ENCODE results near the gene ERRFI1.

DNA sequence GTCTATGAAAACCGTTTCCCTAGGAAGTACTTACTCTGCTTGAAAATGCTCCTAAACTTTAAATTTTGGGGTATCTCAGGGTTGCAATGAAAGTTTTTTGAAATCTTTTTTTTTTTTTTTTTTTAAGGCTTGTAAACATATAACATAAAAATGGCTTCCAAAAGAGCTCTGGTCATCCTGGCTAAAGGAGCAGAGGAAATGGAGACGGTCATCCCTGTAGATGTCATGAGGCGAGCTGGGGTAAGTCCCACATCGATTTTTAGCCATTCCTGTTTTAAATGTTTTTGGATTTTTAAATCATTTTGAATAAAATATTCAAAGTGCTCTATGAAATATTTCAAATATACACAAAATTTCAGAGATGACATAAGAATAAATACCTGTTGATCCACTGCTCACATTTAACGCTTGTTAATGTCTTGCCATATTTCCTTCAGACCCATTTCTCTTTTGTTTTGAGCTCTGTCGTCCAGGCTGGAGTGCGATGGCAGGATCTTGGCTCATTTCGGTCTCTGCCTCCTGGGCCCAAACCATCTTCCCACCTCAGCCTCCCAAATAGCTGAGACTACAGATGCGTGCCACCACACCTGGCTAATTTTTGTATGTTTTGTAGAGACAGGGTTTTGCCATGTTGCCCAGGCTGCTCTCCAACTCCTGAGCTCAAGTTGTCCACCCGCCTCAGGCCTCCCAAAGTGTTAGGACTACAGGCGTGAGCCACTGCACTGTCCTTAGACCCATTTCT lies 63.3 kb downstream of the ERRFI1 start:
- no peak for TF ChIP-seq RXRA (IDR thresholded peaks at IDR 0.05)
- no peak for TF ChIP-seq RAD21 (IDR thresholded peaks at IDR 0.05)
- TF ChIP-seq, protein P1, sequence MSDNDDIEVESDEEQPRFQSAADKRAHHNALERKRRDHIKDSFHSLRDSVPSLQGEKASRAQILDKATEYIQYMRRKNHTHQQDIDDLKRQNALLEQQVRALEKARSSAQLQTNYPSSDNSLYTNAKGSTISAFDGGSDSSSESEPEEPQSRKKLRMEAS (IDR thresholded peaks at IDR 0.05) = no peak
- TF ChIP-seq, protein P2, sequence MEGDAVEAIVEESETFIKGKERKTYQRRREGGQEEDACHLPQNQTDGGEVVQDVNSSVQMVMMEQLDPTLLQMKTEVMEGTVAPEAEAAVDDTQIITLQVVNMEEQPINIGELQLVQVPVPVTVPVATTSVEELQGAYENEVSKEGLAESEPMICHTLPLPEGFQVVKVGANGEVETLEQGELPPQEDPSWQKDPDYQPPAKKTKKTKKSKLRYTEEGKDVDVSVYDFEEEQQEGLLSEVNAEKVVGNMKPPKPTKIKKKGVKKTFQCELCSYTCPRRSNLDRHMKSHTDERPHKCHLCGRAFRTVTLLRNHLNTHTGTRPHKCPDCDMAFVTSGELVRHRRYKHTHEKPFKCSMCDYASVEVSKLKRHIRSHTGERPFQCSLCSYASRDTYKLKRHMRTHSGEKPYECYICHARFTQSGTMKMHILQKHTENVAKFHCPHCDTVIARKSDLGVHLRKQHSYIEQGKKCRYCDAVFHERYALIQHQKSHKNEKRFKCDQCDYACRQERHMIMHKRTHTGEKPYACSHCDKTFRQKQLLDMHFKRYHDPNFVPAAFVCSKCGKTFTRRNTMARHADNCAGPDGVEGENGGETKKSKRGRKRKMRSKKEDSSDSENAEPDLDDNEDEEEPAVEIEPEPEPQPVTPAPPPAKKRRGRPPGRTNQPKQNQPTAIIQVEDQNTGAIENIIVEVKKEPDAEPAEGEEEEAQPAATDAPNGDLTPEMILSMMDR (IDR thresholded peaks at IDR 0.05; ENCODE audit: low read depth, low read length, missing input control) = no peak
- TF ChIP-seq JUND (IDR thresholded peaks at IDR 0.05) = no peak
- TF ChIP-seq YY1 (IDR thresholded peaks at IDR 0.05) = no peak
- TF ChIP-seq TAF1 (conservative IDR thresholded peaks at IDR 0.05) = no peak
- TF ChIP-seq, protein P3, sequence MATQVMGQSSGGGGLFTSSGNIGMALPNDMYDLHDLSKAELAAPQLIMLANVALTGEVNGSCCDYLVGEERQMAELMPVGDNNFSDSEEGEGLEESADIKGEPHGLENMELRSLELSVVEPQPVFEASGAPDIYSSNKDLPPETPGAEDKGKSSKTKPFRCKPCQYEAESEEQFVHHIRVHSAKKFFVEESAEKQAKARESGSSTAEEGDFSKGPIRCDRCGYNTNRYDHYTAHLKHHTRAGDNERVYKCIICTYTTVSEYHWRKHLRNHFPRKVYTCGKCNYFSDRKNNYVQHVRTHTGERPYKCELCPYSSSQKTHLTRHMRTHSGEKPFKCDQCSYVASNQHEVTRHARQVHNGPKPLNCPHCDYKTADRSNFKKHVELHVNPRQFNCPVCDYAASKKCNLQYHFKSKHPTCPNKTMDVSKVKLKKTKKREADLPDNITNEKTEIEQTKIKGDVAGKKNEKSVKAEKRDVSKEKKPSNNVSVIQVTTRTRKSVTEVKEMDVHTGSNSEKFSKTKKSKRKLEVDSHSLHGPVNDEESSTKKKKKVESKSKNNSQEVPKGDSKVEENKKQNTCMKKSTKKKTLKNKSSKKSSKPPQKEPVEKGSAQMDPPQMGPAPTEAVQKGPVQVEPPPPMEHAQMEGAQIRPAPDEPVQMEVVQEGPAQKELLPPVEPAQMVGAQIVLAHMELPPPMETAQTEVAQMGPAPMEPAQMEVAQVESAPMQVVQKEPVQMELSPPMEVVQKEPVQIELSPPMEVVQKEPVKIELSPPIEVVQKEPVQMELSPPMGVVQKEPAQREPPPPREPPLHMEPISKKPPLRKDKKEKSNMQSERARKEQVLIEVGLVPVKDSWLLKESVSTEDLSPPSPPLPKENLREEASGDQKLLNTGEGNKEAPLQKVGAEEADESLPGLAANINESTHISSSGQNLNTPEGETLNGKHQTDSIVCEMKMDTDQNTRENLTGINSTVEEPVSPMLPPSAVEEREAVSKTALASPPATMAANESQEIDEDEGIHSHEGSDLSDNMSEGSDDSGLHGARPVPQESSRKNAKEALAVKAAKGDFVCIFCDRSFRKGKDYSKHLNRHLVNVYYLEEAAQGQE (IDR thresholded peaks at IDR 0.05) = no peak
- TF ChIP-seq, protein P4, sequence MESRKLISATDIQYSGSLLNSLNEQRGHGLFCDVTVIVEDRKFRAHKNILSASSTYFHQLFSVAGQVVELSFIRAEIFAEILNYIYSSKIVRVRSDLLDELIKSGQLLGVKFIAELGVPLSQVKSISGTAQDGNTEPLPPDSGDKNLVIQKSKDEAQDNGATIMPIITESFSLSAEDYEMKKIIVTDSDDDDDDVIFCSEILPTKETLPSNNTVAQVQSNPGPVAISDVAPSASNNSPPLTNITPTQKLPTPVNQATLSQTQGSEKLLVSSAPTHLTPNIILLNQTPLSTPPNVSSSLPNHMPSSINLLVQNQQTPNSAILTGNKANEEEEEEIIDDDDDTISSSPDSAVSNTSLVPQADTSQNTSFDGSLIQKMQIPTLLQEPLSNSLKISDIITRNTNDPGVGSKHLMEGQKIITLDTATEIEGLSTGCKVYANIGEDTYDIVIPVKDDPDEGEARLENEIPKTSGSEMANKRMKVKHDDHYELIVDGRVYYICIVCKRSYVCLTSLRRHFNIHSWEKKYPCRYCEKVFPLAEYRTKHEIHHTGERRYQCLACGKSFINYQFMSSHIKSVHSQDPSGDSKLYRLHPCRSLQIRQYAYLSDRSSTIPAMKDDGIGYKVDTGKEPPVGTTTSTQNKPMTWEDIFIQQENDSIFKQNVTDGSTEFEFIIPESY (IDR thresholded peaks at IDR 0.05) = no peak

Data from liver (tissue), 3 donors.